Naive thymus-derived CD4-positive, alpha-beta T cell (primary cell): ENCODE results near the gene TAF6L. TPM values are rescaled to one million over a fixed set of nuclear protein-coding genes. Genes with fewer than 3 reads are reported as not detected.
"Not testable (repeated sequence)": the region's sequence is repeated elsewhere in the genome, so short reads cannot be mapped to it uniquely, and the experiment has no call there.

ENCODE experiments used
- ATAC-seq: fragments of 150-1000 bp; cut with Tn5 transposase; 2 replicates; pipeline ENCODE4 v1.10.0; 2021; ENCODE audit warnings: mild to moderate bottlenecking, moderate library complexity
- CTCF ChIA-PET: fragments of 350-600 bp; sonication (Branson Sonifier 250); formaldehyde crosslinking; loops from one replicate; lab custom pipeline; 2021; ENCODE audit warnings: antibody characterized with exemption; lab: Charles Lee
- POLR2A ChIA-PET: fragments of 350-600 bp; sonication (Branson Sonifier 250); formaldehyde crosslinking; loops from one replicate; lab custom pipeline; 2021; ENCODE audit warnings: antibody characterized with exemption, inconsistent platforms; lab: Charles Lee
- DNase-seq, 9 donors: peaks; one replicate each; pipeline versions ENCODE4 v3.0.0 to v3.0.0-alpha.2; 2020 to 2022; ENCODE audit warnings: mixed read lengths in 1 of 9
- H3K27ac ChIP-seq: one replicate; pipeline ENCODE4 v1.7.0; 2013; ENCODE audit warnings: mild to moderate bottlenecking, low read depth, low read length, moderate library complexity
- H3K27me3 ChIP-seq, 2 donors: one replicate each; pipeline ENCODE4 v1.7.0; 2013; ENCODE audit warnings: low read length in 2 of 2, mild to moderate bottlenecking in 2 of 2, moderate library complexity in 2 of 2; ENCODE audit not compliant: control insufficient read depth in 2 of 2, insufficient read depth in 2 of 2
- H3K36me3 ChIP-seq, 3 experiments: 1 replicate in 2 of 3; 2 replicates in 1 of 3; pipeline ENCODE4 v1.7.0; 2013; ENCODE audit warnings: low read length in 3 of 3, mild to moderate bottlenecking in 3 of 3, moderate library complexity in 1 of 3; ENCODE audit not compliant: insufficient read depth in 3 of 3, control insufficient read depth in 2 of 3
- H3K4me1 ChIP-seq, 2 donors: one replicate each; pipeline ENCODE4 v1.7.0; 2013; ENCODE audit warnings: low read length in 2 of 2, mild to moderate bottlenecking in 2 of 2, moderate library complexity in 1 of 2; ENCODE audit not compliant: control insufficient read depth in 2 of 2, insufficient read depth in 2 of 2
- H3K4me3 ChIP-seq: 2 replicates; pipeline ENCODE4 v1.7.0; 2013; ENCODE audit warnings: mild to moderate bottlenecking, low read length
- H3K9me3 ChIP-seq, 3 experiments: 1 replicate in 2 of 3; 2 replicates in 1 of 3; pipeline ENCODE4 v1.7.0; 2013; ENCODE audit warnings: low read length in 3 of 3; ENCODE audit not compliant: control insufficient read depth in 2 of 3
- H3K27ac Mint-ChIP-seq, 9 donors: one replicate each; pipeline ENCODE4 v1.8.0; 2020 to 2022; ENCODE audit warnings: mixed read lengths in 9 of 9, mild to moderate bottlenecking in 8 of 9, moderate library complexity in 5 of 9, inconsistent platforms in 2 of 9
- H3K27me3 Mint-ChIP-seq, 5 donors: one replicate each; pipeline ENCODE4 v1.8.0; 2021 to 2022; ENCODE audit warnings: mixed read lengths in 5 of 5, mild to moderate bottlenecking in 1 of 5
- H3K36me3 Mint-ChIP-seq, 5 donors: one replicate each; pipeline ENCODE4 v1.8.0; 2020 to 2022; ENCODE audit warnings: mixed read lengths in 5 of 5, mild to moderate bottlenecking in 3 of 5, inconsistent platforms in 1 of 5
- H3K4me1 Mint-ChIP-seq, 7 donors: one replicate each; pipeline ENCODE4 v1.8.0; 2020 to 2022; ENCODE audit warnings: mixed read lengths in 7 of 7, mild to moderate bottlenecking in 3 of 7, inconsistent platforms in 1 of 7
- H3K4me3 Mint-ChIP-seq, 10 donors: one replicate each; pipeline ENCODE4 v1.8.0; 2020 to 2022; ENCODE audit warnings: mild to moderate bottlenecking in 10 of 10, mixed read lengths in 10 of 10, moderate library complexity in 6 of 10, inconsistent platforms in 2 of 10
- H3K9me3 Mint-ChIP-seq, 11 donors: one replicate each; pipeline ENCODE4 v1.8.0; 2020 to 2022; ENCODE audit warnings: mixed read lengths in 11 of 11, mild to moderate bottlenecking in 4 of 11, inconsistent platforms in 1 of 11, moderate library complexity in 1 of 11
- intact Hi-C, 2 donors: fragments of 100-400 bp; cut with micrococcal nuclease; formaldehyde crosslinking; loops; one replicate each; pipeline ENCODE4 v1.15.1; 2023
- polyA plus RNA-seq, 2 donors: library from polyadenylated mRNA; unstranded; fragments of 300-500 nt; fragmentation: Illumina TruSeq; gene quantifications; one replicate each; pipeline ENCODE4 v1.2.3, GENCODE V29; 2021
- total RNA-seq, 6 experiments: library from RNA in 5 of 6; stranded (reverse) in 5 of 6; gene quantifications; 1 replicate in 5 of 6; 2 replicates in 1 of 6; pipeline ENCODE4 v1.2.3 and lab custom pipeline; 2021 to 2026

The TAF6L gene
- total and polyA plus RNA-seq, 7 experiments from 2014 or later, result 8.4 to 34.9 (median 17.8) TPM

DNA sequence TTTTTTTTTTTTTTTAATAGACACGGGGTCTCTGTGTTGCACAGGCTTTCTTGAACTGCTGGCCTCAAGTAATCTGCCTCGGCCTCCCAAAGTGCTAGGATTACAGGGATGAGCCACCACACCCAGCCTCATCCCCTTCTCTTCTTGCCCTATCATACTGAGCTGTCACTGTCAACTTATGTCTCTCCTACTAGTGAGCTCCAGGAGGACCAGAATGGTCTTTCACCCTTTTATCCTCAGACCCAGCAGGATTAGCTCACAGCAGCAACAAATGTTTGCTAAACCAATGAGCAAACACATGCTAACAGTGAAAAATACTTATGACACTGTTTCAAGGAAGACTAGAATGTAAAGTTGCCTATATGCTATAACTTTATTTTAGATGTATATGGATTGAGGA is 40.5 kb downstream of the TAF6L start:
- no peaks in the 10 kb centered on the region for H3K9me3 ChIP-seq
- H3K4me3 ChIP-seq, result no peak overlapping the region
- ATAC-seq (no peak), DNase-seq (no peak)
- ChIA-PET POLR2A (interaction anchor here (0.6 to 1.5 kb wide), 7 partner anchors 10 to 38 kb away, joined by 3 to 4 read pairs (median 3); partner anchors contain the start of gene STX5), CTCF (interaction anchor here (0.6 kb wide), 3 partner anchors 19 to 189 kb away, joined by 3 to 9 read pairs (median 3); no protein-coding TSS in a partner anchor)
- H3K4me1 ChIP-seq, result no peaks in the 10 kb centered on the region
- intact Hi-C loops, result no loop called here
- H3K27me3 ChIP-seq, result no peaks in the 10 kb centered on the region
- Mint-ChIP-seq H3K9me3 (no peaks in the 10 kb centered on the region), H3K27ac (peak overlapping the region in 6 of 9 donors; percentile 4 to 44 (median 21)), H3K36me3 (peaks cover 0 to 4% (median 0%) of the 10 kb centered on the region in 5 donors), H3K4me3 (no peak overlapping the region), H3K27me3 (no peaks in the 10 kb centered on the region), H3K4me1 (peaks cover 0 to 13% (median under 1%) of the 10 kb centered on the region in 7 donors)
- no peak overlapping the region for H3K27ac ChIP-seq
- H3K36me3 ChIP-seq, result peaks cover 0 to 7% (median 0%) of the 10 kb centered on the region in 3 experiments

DNA sequence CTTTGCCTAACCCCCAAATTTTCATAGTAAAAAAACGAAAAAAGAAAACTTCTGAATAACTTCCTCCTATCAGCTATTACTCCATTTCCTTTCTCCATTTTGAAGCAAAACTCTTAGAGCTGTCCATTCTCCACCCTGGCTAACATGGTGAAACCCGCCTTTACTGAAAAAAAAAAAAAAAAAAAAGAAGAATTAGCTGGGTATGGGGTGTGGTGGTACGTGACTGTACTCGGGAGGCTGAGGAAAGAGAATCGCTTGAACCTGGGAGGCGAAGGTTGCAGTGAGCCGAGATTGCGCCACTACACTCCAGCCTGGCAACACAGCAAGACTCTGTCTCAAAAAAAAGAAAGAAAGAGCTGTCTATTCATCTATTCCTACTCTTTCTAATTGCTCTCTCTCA is 45.4 kb downstream of the TAF6L start:
- Mint-ChIP-seq H3K9me3 (no peaks in the 10 kb centered on the region), H3K27me3 (no peaks in the 10 kb centered on the region), H3K36me3 (peaks cover 4 to 10% (median 8%) of the 10 kb centered on the region in 5 donors), H3K4me1 (peaks cover 0 to 9% (median 0%) of the 10 kb centered on the region in 7 donors), H3K27ac (peak overlapping the region in 1 of 9 donors; percentile 8), H3K4me3 (no peak overlapping the region)
- ChIA-PET POLR2A (interaction anchor here (0.6 to 3.3 kb wide), 10 partner anchors 10 to 217 kb away, joined by 3 to 17 read pairs (median 6); partner anchors contain the start of genes NXF1, TMEM179B and WDR74), CTCF (interaction anchor here (0.9 to 1.2 kb wide), 2 partner anchors 30 to 64 kb away, joined by 3 read pairs; partner anchors contain the start of gene SLC3A2)
- Histone ChIP-seq H3K9me3 (no peaks in the 10 kb centered on the region), H3K36me3 (peaks cover 0 to 40% (median 0%) of the 10 kb centered on the region in 3 experiments), H3K4me1 (no peaks in the 10 kb centered on the region), H3K27ac (no peak overlapping the region), H3K27me3 (no peaks in the 10 kb centered on the region), H3K4me3 (no peak overlapping the region)
- intact Hi-C loops, result no loop called here
- no peak for DNase-seq
- ATAC-seq, result peak; percentile 77

DNA sequence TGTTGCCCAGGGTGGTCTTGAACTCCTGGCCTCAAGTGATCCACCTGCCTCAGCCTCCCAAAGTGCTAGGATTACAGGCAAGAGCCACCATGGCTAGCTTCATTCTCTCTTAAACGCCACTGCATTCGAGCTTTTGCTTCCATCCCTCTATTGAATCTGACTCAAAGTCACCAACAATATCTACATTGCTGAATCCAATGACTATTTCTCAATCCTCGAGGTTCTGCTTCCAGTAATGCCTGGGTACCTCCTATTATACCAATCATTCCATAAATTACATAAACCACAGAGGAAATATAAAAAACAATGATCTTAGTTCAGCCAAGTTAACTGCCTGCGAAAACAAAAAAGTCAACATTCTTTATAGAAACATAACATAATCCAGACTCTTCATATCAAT is 45.9 kb downstream of the TAF6L start:
- H3K4me1 Mint-ChIP-seq, result peaks cover 0 to 9% (median 0%) of the 10 kb centered on the region in 7 donors

DNA sequence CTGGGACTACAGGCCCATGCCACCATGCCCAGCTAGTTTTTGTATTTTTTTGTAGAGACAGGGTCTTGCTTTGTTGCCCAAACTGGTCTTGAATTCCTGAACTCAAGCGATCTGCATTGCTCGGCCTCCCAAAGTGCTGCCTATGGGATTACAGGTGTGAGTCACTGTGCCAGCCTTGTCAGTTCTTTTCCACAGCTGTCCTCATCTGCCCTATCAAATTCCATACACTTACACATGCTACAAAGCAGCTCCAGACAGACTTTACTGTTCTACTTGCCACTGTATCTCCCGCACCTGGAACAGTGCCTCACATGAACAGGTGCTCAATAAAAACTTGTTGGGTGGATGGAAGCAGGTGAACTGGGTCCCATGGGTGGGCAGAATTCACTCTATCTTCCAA is 52.5 kb downstream of the TAF6L start:
- Mint-ChIP-seq H3K4me1 (peaks cover 3 to 25% (median 11%) of the 10 kb centered on the region in 7 donors), H3K27me3 (no peaks in the 10 kb centered on the region), H3K36me3 (peaks cover 4 to 46% (median 29%) of the 10 kb centered on the region in 5 donors), H3K9me3 (no peaks in the 10 kb centered on the region), H3K27ac (peak overlapping the region in 1 of 9 donors; percentile 52), H3K4me3 (no peak overlapping the region)
- H3K4me1 ChIP-seq, result no peaks in the 10 kb centered on the region
- ATAC-seq, result no peak
- H3K9me3 ChIP-seq, result no peaks in the 10 kb centered on the region
- no peak overlapping the region for H3K4me3 ChIP-seq
- H3K36me3 ChIP-seq, result peaks cover 25 to 86% (median 30%) of the 10 kb centered on the region in 3 experiments
- ChIA-PET POLR2A (interaction anchor here (0.5 to 2.2 kb wide), 10 partner anchors 9 to 1747 kb away, joined by 3 to 23 read pairs (median 4); partner anchors contain the start of genes NXF1, TEX54 and WDR74), CTCF (no interaction called here)
- H3K27ac ChIP-seq, result no peak overlapping the region
- DNase-seq, result no peak
- intact Hi-C loops, result no loop called here
- H3K27me3 ChIP-seq, result no peaks in the 10 kb centered on the region

More for the DNA sequence above, 45.9 kb downstream of the TAF6L start:
- peaks cover 4 to 10% (median 8%) of the 10 kb centered on the region in 5 donors for H3K36me3 Mint-ChIP-seq
- ChIA-PET CTCF (interaction anchor here (1.2 kb wide), 1 partner anchor 64 kb away, joined by 3 read pairs; the partner anchor contains the start of gene SLC3A2), POLR2A (interaction anchor here (0.6 to 3.3 kb wide), 9 partner anchors 11 to 218 kb away, joined by 3 to 17 read pairs (median 7); partner anchors contain the start of genes LBHD1, NXF1 and TMEM179B)
- H3K9me3 ChIP-seq, result no peaks in the 10 kb centered on the region
- ATAC-seq (no peak), DNase-seq (no peak)
- no peaks in the 10 kb centered on the region for H3K9me3 Mint-ChIP-seq
- H3K4me3 Mint-ChIP-seq, result no peak overlapping the region
- no peaks in the 10 kb centered on the region for H3K27me3 Mint-ChIP-seq
- no peak overlapping the region for H3K4me3 ChIP-seq
- H3K27ac Mint-ChIP-seq, result no peak overlapping the region
- H3K27me3 ChIP-seq, result no peaks in the 10 kb centered on the region
- no peaks in the 10 kb centered on the region for H3K4me1 ChIP-seq
- H3K36me3 ChIP-seq, result peaks cover 0 to 44% (median 0%) of the 10 kb centered on the region in 3 experiments
- intact Hi-C loops, result no loop called here
- no peak overlapping the region for H3K27ac ChIP-seq

DNA sequence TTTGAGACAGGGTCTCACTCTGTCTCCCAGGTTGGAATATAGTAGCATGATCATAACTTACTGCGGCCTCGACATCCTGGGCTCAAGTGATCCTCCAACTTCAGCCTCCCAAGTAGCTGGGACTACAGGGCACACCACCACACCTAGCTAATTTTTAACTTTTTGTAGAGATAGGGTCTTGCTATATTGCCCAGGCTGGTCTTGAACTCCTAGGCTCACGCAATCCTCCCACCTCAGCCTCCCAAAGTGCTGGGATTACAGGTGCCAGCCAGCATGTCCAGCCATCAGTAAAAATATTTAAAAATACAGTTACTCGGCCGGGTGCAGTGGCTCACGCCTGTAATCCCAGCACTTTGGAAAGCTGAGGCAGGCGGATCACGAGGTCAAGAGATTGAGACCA is 56.9 kb downstream of the TAF6L start:
- Mint-ChIP-seq H3K36me3 (peaks cover 4 to 32% (median 16%) of the 10 kb centered on the region in 5 donors), H3K27ac (peak overlapping the region in 1 of 9 donors; percentile 18), H3K4me1 (peaks cover 15 to 52% (median 28%) of the 10 kb centered on the region in 7 donors)
- H3K4me3 ChIP-seq, H3K9me3 Mint-ChIP-seq, intact Hi-C loops, H3K27me3 Mint-ChIP-seq, H3K27me3 ChIP-seq, H3K4me3 Mint-ChIP-seq, H3K27ac ChIP-seq, H3K9me3 ChIP-seq, DNase-seq, ATAC-seq, CTCF ChIA-PET: not testable (repeated sequence)
- Histone ChIP-seq H3K4me1 (peaks cover 16% of the 10 kb centered on the region in 2 donors), H3K36me3 (peaks cover 25 to 56% (median 30%) of the 10 kb centered on the region in 3 experiments)
- POLR2A ChIA-PET, result interaction anchor here (1.4 to 4.7 kb wide), 15 partner anchors 9 to 163 kb away, joined by 3 to 71 read pairs (median 6); partner anchors contain the start of genes C11orf98, CSKMT, NXF1 and TAF6L

DNA sequence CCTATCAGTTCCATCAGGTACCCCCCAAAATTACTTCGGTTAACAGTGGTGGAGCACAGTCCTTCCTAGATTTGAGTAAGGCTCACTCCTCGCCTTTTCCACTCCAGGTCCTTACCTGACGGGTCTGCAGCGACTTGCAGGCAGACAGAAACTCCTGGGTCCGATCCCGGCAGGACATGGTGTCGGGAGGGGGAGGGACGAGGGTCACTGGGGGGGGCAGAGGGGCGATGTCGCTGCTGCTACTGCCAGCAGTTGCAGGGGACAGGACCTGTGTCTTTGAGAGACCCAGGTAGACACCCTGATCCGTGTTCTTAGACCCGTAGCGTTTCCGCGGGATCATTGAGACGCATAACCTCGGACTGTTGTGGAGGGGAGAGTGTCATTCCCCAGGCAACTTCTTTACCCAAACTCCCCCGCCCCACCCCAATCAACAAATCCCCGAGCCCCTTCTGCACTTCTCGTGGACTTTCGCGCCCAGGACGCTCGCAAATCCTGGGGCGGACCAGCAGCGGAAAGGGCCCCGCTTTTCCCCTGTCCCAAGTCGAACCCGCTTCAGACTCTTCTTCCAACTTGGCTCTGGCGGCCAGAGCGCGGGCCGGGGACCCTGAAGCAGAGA is 59.8 kb downstream of the TAF6L start:
- ChIA-PET CTCF (interaction anchor here (0.5 to 1.1 kb wide), 3 partner anchors 19 to 44 kb away, joined by 3 read pairs; no protein-coding TSS in a partner anchor), POLR2A (interaction anchor here (0.7 to 7.5 kb wide), 28 partner anchors 9 to 239 kb away, joined by 3 to 122 read pairs (median 7); partner anchors contain the start of genes C11orf98, CSKMT, HNRNPUL2 and LBHD1)
- Histone ChIP-seq H3K36me3 (peaks cover 4 to 52% (median 17%) of the 10 kb centered on the region in 3 experiments), H3K9me3 (no peaks in the 10 kb centered on the region), H3K27ac (peak overlapping the region; percentile 99), H3K4me1 (peaks cover 16% of the 10 kb centered on the region in 2 donors), H3K4me3 (peak overlapping the region; percentile 95), H3K27me3 (no peaks in the 10 kb centered on the region)
- peaks cover 15 to 52% (median 41%) of the 10 kb centered on the region in 7 donors for H3K4me1 Mint-ChIP-seq
- peak overlapping the region; percentile 93 to 100 (median 99) for H3K27ac Mint-ChIP-seq
- ATAC-seq (no peak), DNase-seq (no peak)
- H3K4me3 Mint-ChIP-seq, result peak overlapping the region; percentile 87 to 99 (median 96)
- H3K9me3 Mint-ChIP-seq, result no peaks in the 10 kb centered on the region
- peaks cover 7 to 20% (median 9%) of the 10 kb centered on the region in 5 donors for H3K36me3 Mint-ChIP-seq
- intact Hi-C loops, result loop anchor here (1.0 to 5.0 kb wide), 3 partner anchors 8 to 239 kb away; partner anchors contain the start of genes TMEM223 (in 1 of the 2), TUT1 (in 1 of the 2) and WDR74 (in 1 of the 2)
- H3K27me3 Mint-ChIP-seq, result no peaks in the 10 kb centered on the region
